ENCODE measurements around the gene GLT1D1.
"Not testable (repeated sequence)": the region's sequence is repeated elsewhere in the genome, so short reads cannot be mapped to it uniquely, and the experiment has no call there.

The GLT1D1 gene

GRCh38 chr12:128820723-128821432, 32.4 kb upstream of the GLT1D1 start:
- peak; percentile 21 for DNase-seq (ENCODE audit: low spot score)

DNA sequence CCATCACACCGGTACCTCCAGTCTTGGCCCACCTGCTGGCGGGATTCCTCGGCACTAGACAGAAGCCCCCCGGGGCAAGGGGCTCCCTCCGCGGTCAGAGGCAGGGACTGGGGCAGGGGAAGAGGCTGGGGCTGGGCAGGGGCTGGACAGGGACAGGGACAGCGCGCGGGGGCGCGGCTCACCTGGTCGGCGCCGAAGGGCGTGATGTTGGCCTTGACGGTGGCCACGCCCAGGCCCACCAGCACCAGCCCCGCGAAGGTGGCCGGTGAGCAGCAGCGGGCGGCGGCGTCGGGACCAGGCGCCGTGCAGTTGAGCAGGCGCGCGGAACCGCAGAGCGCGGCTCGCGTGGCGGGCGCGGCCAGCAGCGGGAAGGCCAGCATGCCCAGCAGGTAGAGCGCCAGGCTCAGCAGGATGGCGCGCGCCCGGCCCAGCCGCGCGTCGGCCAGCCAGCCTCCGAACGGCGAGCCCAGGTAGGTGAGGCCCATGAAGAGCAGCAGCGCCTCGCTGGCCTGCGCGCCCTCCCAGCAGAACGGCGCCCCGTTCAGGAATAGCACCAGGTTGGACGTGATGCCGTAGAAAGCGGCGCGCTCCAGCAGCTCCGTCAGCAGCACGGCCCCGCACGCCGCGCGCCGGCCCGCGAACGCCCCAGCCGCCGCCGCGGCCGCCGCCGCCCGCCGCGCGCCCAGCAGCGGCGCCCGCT, 29.9 kb upstream of the GLT1D1 start:
- no peak for DNase-seq (ENCODE audit: low spot score)

- DNase-seq (ENCODE audit: low spot score): peak; percentile 92
These were observed 29.1 kb upstream of the GLT1D1 start, which contains the start of gene SLC15A4 for GRCh38 chr12:128823916-128824839. Gene SLC15A4 (minus strand): TSS chr12:128823958. CDS start chr12:128823943, 15 bp downstream.

GRCh38 chr12:128825835-128826234, 27.4 kb upstream of the GLT1D1 start:
- no peak for DNase-seq (ENCODE audit: low spot score)

DNA sequence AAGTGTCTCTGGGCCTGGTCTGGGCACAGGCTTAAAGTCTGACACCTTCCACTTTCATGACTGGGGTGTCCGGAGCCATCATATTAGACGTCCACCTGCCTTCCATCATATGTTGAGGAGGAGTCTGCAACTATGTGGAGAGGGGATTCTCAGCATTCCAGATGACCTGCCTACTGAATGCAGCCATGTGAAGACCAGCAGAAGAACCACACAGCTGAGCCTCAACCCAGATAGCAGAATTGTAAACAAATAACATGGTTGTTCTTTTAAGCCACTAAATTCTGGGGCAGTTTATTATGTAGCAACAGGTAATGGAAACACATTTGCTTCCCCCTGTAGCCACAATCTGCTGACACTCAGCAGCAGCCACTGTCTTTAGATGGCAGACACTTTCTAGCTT, 25.6 kb upstream of the GLT1D1 start:
- DNase-seq (ENCODE audit: low spot score): no peak

- DNase-seq (ENCODE audit: low spot score): peak; percentile 39
These were observed 23.3 kb upstream of the GLT1D1 start for GRCh38 chr12:128829861-128830504.

- DNase-seq (ENCODE audit: low spot score): no peak
These were observed 22.8 kb upstream of the GLT1D1 start for GRCh38 chr12:128830505-128830893.

DNA sequence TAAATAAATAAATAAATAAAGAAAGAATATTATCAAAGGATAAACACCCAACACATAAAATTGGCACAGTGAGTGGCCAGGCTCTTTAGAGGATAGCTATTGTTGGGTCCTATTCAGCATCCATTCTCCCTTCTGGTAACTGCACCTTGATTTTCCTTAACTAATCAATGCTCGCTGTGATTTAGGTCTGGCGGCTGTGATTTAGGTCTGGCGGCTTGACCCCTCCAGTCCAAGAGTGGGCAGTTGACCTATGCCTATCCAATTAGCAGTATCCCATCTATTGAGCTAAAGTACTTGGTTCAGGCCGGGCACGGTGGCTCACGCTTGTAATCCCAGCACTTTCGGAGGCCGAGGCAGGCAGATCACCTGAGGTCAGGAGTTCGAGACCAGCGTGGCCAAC, 19.9 kb upstream of the GLT1D1 start:
- DNase-seq (ENCODE audit: low spot score): no peak

DNA sequence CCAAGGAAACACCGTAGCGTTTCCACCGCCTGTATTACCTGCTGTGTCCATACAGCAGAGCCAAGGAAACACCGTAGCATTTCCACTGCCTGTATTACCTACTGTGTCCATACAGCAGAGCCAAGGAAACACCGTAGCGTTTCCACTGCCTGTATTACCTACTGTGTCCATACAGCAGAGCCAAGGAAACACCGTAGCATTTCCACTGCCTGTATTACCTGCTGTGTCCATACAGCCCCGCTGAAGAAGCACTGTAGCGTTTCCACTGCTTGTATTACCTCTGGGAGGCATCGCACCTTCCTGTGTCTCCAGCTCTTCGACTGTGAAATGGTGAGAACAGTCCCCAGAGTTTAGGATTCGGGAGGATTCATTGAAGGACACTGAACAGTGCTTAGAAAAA, 13.4 kb upstream of the GLT1D1 start:
- DNase-seq (ENCODE audit: low spot score): not testable (repeated sequence)

DNA sequence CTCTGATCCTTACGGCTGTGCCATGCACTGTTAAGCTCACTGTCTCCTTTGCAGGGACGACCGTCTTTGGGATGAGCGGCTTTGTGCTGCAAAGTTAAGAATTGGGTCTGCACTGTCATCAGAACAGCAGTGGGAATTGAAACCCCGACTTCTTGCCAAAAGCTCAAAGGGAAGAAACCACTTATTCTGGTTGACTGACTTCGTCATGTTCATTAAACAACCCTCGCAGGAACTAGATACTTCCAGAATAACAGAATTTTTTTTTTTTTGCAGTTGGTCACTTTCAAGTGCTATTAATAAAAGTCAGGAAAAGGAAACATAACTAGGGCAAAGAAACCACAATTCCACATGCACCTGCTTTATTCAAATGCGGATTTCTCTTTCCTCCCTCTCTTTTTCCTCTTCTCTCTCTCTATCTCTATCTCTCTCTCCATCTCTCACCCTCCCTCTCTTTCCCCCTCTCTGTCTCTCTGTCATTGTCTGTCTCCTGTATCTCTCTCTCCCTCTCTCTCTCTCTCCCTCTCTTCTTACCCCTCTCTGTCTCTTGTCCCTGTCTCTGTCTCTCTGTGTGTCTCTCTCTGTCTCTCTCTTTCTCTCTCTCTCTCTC, 12.3 kb upstream of the GLT1D1 start:
- no peak for DNase-seq (ENCODE audit: low spot score)

GRCh38 chr12:128842579-128842978, 10.7 kb upstream of the GLT1D1 start:
- no peak for DNase-seq (ENCODE audit: low spot score)

GRCh38 chr12:128843538-128843937, 9.7 kb upstream of the GLT1D1 start:
- no peak for DNase-seq (ENCODE audit: low spot score)

- DNase-seq (ENCODE audit: low spot score): peak; percentile 24
These were observed 9.1 kb upstream of the GLT1D1 start for GRCh38 chr12:128844031-128844635.

DNA sequence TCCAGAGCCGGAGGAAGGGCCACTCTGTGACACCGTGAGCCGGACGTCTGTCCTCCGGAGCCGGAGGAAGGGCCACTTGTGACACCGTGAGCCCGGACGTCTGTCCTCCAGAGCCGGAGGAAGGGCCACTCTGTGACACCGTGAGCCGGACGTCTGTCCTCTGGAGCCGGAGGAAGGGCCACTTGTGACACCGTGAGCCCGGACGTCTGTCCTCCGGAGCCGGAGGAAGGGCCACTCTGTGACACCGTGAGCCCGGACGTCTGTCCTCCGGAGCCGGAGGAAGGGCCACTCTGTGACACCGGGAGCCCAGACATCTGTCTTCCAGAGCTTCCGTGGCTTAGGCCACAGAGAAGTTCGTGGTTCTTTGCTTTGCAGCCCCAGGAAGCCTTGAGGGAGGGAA, 6.6 kb upstream of the GLT1D1 start:
- not testable (repeated sequence) for DNase-seq (ENCODE audit: low spot score)

DNA sequence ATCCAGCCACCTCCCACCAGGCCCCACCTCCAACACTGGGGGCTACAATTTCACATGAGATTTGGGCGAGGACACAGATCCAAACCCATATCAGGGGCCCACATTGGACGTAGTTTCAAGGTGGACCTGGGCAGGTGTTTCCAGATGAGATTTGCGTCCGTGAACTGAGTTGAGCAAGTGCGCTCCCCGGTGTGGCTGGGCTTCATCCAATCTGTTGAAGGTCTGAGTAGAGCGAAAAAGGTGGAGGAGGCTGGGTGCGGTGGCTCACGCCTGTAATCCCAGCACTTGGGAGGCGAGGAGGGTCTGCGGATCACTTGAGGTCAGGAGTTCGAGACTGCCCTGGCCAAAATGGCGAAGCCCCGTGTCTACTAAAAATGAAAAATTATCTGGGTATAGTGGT, 4.9 kb upstream of the GLT1D1 start:
- DNase-seq (ENCODE audit: low spot score): no peak

DNA sequence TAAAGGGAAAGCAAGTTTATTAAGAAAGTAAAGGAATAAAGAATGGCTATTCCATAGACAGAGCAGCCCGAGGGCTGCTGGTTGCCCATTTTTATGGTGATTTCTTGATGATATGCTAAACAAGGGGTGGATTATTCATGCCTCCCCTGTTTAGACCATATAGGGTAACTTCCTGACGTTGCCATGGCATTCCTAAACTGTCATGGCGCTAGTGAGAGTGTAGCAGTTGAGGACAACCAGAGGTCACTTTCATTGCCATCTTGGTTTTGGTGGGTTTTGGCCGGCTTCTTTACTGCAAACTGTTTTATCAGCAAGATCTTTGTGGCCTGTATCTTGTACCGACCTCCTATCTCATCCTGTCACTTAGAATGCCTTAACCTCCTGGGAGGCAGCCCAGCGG, 3.5 kb upstream of the GLT1D1 start:
- not testable (repeated sequence) for DNase-seq (ENCODE audit: low spot score)

- DNase-seq (ENCODE audit: low spot score): no peak
These were observed 2.9 kb upstream of the GLT1D1 start for GRCh38 chr12:128850400-128850799.

DNA sequence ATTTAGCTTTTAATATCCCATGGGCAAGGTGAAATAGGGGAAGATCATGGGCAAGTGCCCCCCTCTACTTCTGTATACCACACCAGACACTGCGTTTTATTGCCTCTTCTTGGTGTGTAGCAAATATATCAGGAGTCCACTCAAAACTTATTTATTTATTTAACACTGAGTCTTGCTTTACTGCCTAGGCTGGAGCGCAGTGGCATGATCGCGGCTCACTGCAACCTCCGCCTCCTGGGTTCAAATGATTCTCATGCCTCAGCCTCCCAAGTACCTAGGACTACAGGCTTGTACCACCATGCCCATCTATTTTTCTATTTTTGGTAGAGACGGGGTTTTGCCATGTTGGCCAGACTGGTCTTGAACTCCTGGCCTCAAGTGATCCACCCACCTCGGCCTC, 1.8 kb upstream of the GLT1D1 start:
- not testable (repeated sequence) for DNase-seq (ENCODE audit: low spot score)

DNA sequence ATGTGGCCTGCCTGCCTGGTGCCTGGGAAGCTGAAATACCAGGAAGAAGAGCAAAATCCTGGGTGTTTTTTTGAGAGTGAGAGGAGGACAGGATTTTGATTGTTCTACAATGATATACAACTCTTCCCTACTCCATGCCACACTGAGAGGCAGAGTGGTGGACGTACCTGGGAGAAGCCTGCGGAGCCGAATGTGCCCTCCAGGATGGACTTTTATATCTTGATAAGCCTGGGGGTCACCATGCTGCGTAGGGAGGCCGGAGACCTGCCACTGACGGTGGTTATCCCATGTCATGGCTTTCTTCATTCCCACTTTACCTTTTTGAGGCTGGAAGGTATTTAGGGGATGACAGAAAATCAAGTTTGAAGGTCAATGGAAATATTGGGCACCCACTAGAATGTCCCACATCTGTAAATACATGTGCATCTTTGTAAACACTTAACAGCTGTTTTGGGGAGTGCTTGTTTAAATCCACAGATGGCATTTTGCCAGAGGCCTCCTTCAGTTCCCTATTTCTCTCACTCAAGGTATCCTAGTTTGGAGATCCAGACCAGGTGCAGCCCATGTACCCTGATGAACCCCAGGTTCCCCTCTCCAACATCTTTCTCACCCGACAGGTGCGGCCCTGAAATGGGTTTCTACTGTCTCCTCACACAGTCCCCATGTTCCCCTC, 1.1 kb upstream of the GLT1D1 start:
- no peak for DNase-seq (ENCODE audit: low spot score)

DNA sequence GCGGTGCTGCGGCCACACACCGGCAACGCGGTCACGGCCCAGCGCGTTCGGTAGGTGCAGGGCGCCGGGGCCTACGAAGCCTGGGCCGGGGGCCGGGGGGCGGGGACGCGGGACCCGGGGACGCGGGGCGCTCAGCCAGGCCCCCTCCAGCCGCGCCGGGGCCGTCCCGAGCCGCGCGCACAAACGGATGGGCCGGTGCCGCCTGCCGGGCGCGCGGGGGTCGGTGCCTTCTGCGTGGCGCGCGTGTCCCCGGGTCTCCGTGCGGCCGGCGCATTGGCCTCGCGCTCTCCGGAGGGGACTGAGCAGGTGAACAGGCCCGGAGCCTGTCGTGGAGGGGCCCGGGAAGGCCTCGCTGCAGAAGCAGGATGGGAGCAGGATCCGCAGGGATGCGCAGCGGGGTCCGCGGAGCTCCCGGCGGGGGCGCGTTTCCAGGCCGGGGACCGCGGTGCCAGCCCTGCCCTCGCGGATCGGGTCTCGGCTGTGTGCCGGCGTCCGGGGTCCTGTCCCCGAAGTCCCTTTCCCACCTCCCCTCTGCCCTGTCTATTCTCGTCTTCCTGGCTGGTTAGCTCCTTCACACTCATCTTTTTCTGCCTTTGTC, 421 bp downstream of the GLT1D1 start:
- DNase-seq (ENCODE audit: low spot score): no peak

All from CD4-positive, alpha-beta T cell treated with Interleukin-2 at 100 ng/mL for 4 hours (primary cell).